Measurements from ENCODE around the gene MBTPS1.

- no peak for TF ChIP-seq CTCF (IDR thresholded peaks at IDR 0.05)
- TF ChIP-seq POLR2A (IDR thresholded peaks at IDR 0.05), result no peak
- no peak for TF ChIP-seq POLR2AphosphoS5 (IDR thresholded peaks at IDR 0.05)
These were observed 727 bp upstream of the MBTPS1 start for GRCh38 chr16:84117494-84117843.

All from suprapubic skin (tissue), 4 donors.